GM12872 (cell line): ENCODE measurements around the gene LTBR.

Experiments used
- TF ChIP-seq, protein P1 (sequence below): IDR thresholded peaks from 3 replicates; pipeline ENCODE4 v1.5.1; 2011; ENCODE audit warnings: low read depth, mild to moderate bottlenecking, low read length, moderate library complexity; ENCODE audit not compliant: insufficient read depth

The LTBR gene

GRCh38 chr12:6390084-6390799 lies 6.3 kb downstream of the LTBR start:
- TF ChIP-seq, protein P1, sequence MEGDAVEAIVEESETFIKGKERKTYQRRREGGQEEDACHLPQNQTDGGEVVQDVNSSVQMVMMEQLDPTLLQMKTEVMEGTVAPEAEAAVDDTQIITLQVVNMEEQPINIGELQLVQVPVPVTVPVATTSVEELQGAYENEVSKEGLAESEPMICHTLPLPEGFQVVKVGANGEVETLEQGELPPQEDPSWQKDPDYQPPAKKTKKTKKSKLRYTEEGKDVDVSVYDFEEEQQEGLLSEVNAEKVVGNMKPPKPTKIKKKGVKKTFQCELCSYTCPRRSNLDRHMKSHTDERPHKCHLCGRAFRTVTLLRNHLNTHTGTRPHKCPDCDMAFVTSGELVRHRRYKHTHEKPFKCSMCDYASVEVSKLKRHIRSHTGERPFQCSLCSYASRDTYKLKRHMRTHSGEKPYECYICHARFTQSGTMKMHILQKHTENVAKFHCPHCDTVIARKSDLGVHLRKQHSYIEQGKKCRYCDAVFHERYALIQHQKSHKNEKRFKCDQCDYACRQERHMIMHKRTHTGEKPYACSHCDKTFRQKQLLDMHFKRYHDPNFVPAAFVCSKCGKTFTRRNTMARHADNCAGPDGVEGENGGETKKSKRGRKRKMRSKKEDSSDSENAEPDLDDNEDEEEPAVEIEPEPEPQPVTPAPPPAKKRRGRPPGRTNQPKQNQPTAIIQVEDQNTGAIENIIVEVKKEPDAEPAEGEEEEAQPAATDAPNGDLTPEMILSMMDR, result no peak

DNA sequence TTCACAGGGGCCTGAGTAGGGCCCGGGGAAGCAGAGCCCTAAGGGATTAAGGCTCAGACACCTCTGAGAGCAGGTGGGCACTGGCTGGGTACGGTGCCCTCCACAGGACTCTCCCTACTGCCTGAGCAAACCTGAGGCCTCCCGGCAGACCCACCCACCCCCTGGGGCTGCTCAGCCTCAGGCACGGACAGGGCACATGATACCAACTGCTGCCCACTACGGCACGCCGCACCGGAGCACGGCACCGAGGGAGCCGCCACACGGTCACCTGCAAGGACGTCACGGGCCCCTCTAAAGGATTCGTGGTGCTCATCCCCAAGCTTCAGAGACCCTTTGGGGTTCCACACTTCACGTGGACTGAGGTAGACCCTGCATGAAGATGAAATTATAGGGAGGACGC lies 7.1 kb downstream of the LTBR start:
- TF ChIP-seq, protein P1, result no peak

DNA sequence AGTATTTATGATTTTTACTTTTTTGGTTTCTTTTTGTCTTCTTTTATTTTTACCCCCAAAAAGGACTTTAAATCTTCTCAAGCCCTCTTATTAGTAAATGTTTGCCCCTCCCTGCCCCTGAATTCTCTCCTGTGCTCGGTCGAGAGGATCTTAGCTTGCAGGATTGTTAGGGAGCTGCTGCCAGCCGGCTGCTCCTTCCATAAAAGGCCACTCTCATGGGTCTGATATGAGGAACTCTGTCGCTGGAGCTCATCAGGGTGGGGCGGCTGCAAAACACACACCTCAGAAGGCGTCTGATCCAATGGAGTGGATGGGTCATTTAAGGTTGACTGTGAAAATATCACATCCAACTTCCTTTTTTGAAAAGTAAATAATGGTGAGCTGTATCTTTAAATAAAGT lies 8.5 kb downstream of the LTBR start:
- TF ChIP-seq, protein P1, result no peak

DNA sequence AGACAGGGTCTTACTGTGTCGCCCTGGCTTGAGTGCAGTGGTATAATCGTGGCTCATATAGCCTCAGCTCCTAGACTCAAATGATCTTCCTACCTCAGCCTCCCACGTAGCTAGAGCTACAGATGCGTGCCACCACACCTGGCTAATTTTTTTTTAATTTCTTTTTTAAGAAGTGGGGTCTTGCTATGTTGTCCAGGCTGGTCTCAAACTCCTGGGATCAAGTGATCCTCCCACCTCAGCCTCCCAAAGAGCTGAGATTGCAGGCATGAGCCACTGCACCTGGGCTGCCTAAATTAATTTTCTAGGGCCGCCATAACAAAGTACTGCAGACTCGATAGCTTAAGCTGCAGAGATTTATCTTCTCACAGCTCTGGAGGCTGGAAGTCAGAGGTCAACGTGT lies 9.1 kb downstream of the LTBR start:
- TF ChIP-seq, protein P1, result no peak

GRCh38 chr12:6394398-6394797 lies 10.4 kb downstream of the LTBR start:
- TF ChIP-seq, protein P1, result no peak

GRCh38 chr12:6396031-6396430 lies 12.1 kb downstream of the LTBR start:
- TF ChIP-seq, protein P1, result no peak

- TF ChIP-seq, protein P1, result no peak
Measured at GRCh38 chr12:6399884-6400644, 16.1 kb downstream of the LTBR start.
